Activated T-cell treated with anti-CD3 and anti-CD28 coated beads, Interleukin-2, amount 50 U/mL, for 48 hours (primary cell): Measurements from ENCODE around the gene TMOD2.
A peak's percentile ranks its signal among the peaks of the same experiment; 100 is the strongest.

ENCODE experiments used
- DNase-seq, 2 experiments: peaks; one replicate each; pipeline ENCODE4 v3.0.0-alpha.2; 2020

TMOD2 gene

DNA sequence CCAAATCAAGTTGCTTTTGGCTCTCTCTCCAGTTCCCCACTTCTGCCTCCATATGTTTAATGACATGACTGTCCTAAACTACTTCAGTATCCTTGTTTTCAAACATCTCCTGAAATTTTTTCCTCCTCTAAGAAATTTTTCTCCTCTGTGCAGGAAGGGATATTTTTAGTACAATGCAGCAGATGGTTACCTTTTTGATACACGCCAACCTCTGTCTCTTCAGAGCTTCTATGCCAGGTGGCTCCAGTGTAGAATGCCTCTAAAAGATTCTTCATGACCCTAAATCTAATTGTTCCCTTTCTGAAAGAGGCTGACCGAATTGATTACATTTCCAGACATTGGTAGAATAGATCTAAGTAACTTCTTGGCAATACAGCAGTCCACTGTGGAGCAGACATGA, 111.7 kb downstream of the TMOD2 start:
- DNase-seq = no peak

DNA sequence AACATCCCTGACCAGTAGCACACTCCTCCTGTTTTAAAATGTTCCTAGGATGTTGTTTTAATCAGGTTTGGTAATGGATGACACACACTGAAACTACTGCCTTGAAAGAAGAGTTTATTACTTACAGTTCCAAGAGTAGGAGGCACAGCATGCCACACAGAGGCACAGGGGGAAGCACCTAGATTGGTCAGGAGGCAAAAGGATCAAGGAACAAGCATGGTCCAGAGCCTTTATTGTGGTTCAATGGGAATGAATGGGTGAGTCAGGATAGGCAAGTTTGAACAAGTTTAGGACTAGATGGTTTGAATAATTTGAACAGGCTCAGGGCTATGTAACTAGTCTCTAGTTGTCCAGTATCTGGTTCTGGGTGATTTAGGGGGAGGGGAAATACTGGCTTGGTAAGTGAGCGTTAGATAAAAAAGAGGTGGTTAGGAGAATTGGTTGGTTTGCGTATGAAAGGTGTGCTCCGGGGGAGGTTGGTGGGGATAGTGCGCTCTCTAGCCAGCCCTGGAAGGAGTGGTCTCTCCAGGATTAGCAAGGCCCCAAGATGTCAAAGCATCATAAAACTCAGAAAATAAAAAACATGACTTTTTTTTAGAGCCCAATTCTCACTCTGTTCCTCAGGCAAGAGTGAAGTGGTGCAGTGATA, 113.1 kb downstream of the TMOD2 start:
- DNase-seq = peak in 1 of 2 experiments; percentile 47

DNA sequence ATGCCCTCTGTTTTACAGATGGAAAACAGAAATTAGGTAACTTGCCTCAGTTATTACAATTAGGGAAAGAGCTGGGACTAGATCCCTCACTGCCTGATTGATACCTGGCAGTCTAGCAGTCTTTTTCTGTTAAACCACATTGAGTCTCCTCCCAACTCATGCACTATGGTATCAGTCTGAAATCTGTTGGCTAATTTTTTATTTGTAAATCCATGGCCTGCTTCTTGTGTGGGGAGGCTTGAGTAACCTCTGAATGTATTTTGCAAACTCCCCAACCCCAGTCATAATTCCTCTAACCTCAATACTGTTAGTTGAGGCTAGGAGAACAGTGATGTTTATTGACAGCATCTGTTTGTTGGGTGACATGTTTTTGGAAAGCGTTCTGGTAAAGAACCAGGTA, 113.9 kb downstream of the TMOD2 start:
- no peak for DNase-seq
